WTC11 (cell line): ENCODE measurements around the gene TMEM144. TPM values are rescaled to one million over a fixed set of nuclear protein-coding genes. Genes with fewer than 3 reads are reported as not detected.

Source experiments
- ATAC-seq: fragments of 200-7000 bp; cut with Tn5 transposase; 2 replicates; pipeline ENCODE4 v1.10.0; 2021; ENCODE audit warnings: mild to moderate bottlenecking, moderate library complexity
- CTCF ChIA-PET: fragments of 300-600 bp; sonication (Branson Sonifier 250); formaldehyde crosslinking; loops from one replicate; lab custom pipeline; 2021; ENCODE audit warnings: antibody characterized with exemption; lab: Charles Lee
- POLR2A ChIA-PET: fragments of 350-600 bp; sonication (Branson Sonifier 250); formaldehyde crosslinking; loops from one replicate; lab custom pipeline; 2021; ENCODE audit warnings: antibody characterized with exemption; lab: Charles Lee
- DNase-seq: peaks from one replicate; pipeline ENCODE4 v3.0.0; 2021; ENCODE audit warnings: low spot score
- H3K27ac Mint-ChIP-seq: 2 replicates; pipeline ENCODE4 v1.8.0; 2021; ENCODE audit warnings: mixed read lengths
- H3K27me3 Mint-ChIP-seq: 2 replicates; pipeline ENCODE4 v1.8.0; 2021; ENCODE audit warnings: low read depth, mild to moderate bottlenecking, moderate library complexity, mixed read lengths
- H3K36me3 Mint-ChIP-seq: 2 replicates; pipeline ENCODE4 v1.8.0; 2021; ENCODE audit warnings: mixed read lengths
- H3K4me1 Mint-ChIP-seq: 2 replicates; pipeline ENCODE4 v1.8.0; 2022; ENCODE audit warnings: mixed read lengths
- H3K4me3 Mint-ChIP-seq: 2 replicates; pipeline ENCODE4 v1.8.0; 2021; ENCODE audit warnings: mild to moderate bottlenecking, moderate library complexity, mixed read lengths
- H3K9me3 Mint-ChIP-seq: 2 replicates; pipeline ENCODE4 v1.8.0; 2021; ENCODE audit warnings: mixed read lengths
- ARID4B ChIP-seq: sonication (generic); formaldehyde crosslinking; IDR thresholded peaks from 2 replicates; pipeline ENCODE4 v1.8.0; 2023; ENCODE audit warnings: missing genetic modification reagents, mild to moderate bottlenecking, borderline replicate concordance
- CBFB ChIP-seq: sonication (generic); formaldehyde crosslinking; IDR thresholded peaks from 2 replicates; pipeline ENCODE4 v1.8.1; 2022; ENCODE audit warnings: mild to moderate bottlenecking, low read depth, missing genetic modification reagents
- CDX4 ChIP-seq: fragments of 250-450 bp; sonication (Bioruptor Pico); IDR thresholded peaks from 2 replicates; pipeline ENCODE4 v1.9.0; 2021; ENCODE audit warnings: moderate library complexity, mild to moderate bottlenecking, inconsistent platforms, borderline replicate concordance
- E2F5 ChIP-seq: sonication (generic); formaldehyde crosslinking; IDR thresholded peaks from 2 replicates; pipeline ENCODE4 v1.8.1; 2022; ENCODE audit warnings: mild to moderate bottlenecking, moderate library complexity, missing genetic modification reagents
- GABPB1 ChIP-seq: sonication (generic); formaldehyde crosslinking; IDR thresholded peaks from 2 replicates; pipeline ENCODE4 v1.8.1; 2023; ENCODE audit warnings: mild to moderate bottlenecking, missing genetic modification reagents
- HMGXB4 ChIP-seq: sonication (generic); formaldehyde crosslinking; IDR thresholded peaks from 2 replicates; pipeline ENCODE4 v1.8.1; 2023; ENCODE audit warnings: mild to moderate bottlenecking, moderate library complexity, missing genetic modification reagents
- IRF1 ChIP-seq: sonication (generic); formaldehyde crosslinking; IDR thresholded peaks from 2 replicates; pipeline ENCODE4 v1.8.0; 2023; ENCODE audit warnings: missing genetic modification reagents
- IRF2 ChIP-seq: sonication (generic); formaldehyde crosslinking; IDR thresholded peaks from 2 replicates; pipeline ENCODE4 v1.8.0; 2022; ENCODE audit warnings: low read depth, missing genetic modification reagents, borderline replicate concordance
- JUN ChIP-seq: sonication (generic); formaldehyde crosslinking; IDR thresholded peaks from 2 replicates; pipeline ENCODE4 v1.8.0; 2023; ENCODE audit warnings: mild to moderate bottlenecking, missing genetic modification reagents
- MAX ChIP-seq: sonication (generic); formaldehyde crosslinking; IDR thresholded peaks from 2 replicates; pipeline ENCODE4 v1.8.0; 2022; ENCODE audit warnings: mild to moderate bottlenecking, missing genetic modification reagents
- PRRX2 ChIP-seq: fragments of 250-450 bp; sonication (Bioruptor Pico); IDR thresholded peaks from 2 replicates; pipeline ENCODE4 v1.8.0; 2021; ENCODE audit warnings: mild to moderate bottlenecking
- SMAD3 ChIP-seq: sonication (generic); formaldehyde crosslinking; IDR thresholded peaks from 2 replicates; pipeline ENCODE4 v1.8.0; 2022; ENCODE audit warnings: missing genetic modification reagents, mild to moderate bottlenecking, borderline replicate concordance
- TCF7 ChIP-seq: sonication (generic); formaldehyde crosslinking; IDR thresholded peaks from 2 replicates; pipeline ENCODE4 v1.8.0; 2022; ENCODE audit warnings: mild to moderate bottlenecking, low read depth, missing genetic modification reagents, moderate library complexity
- USF1 ChIP-seq: sonication (generic); formaldehyde crosslinking; IDR thresholded peaks from 2 replicates; pipeline ENCODE4 v1.8.0; 2022; ENCODE audit warnings: mild to moderate bottlenecking, missing genetic modification reagents
- ZNF121 ChIP-seq: sonication (generic); formaldehyde crosslinking; IDR thresholded peaks from 2 replicates; pipeline ENCODE4 v1.8.0; 2023; ENCODE audit warnings: missing genetic modification reagents
- ZNF219 ChIP-seq: sonication (generic); formaldehyde crosslinking; IDR thresholded peaks from 2 replicates; pipeline ENCODE4 v1.8.0; 2023; ENCODE audit warnings: missing genetic modification reagents, mild to moderate bottlenecking, borderline replicate concordance
- ZNF416 ChIP-seq: fragments of 250-450 bp; sonication (Bioruptor Pico); IDR thresholded peaks from 2 replicates; pipeline ENCODE4 v1.9.0; 2021; ENCODE audit warnings: mild to moderate bottlenecking, inconsistent platforms
- ZSCAN18 ChIP-seq: fragments of 250-450 bp; sonication (Bioruptor Pico); IDR thresholded peaks from 2 replicates; pipeline ENCODE4 v2.1.2; 2022; ENCODE audit warnings: mild to moderate bottlenecking, moderate library complexity
- total RNA-seq: library from RNA; stranded (reverse); gene quantifications from 3 replicates; pipeline ENCODE4 v1.2.3, GENCODE V29; 2021

TMEM144 gene
- total RNA-seq, 1 experiment from 2014 or later = 3.8 TPM

- Mint-ChIP-seq H3K27ac (peak overlapping the region; percentile 74), H3K36me3 (no peaks in the 10 kb centered on the region), H3K4me1 (peaks cover 18% of the 10 kb centered on the region), H3K4me3 (no peak overlapping the region), H3K9me3 (no peaks in the 10 kb centered on the region), H3K27me3 (no peaks in the 10 kb centered on the region)
- DNase-seq (no peak), ATAC-seq (peak; percentile 32; the same call in 1 of the 2 replicates)
- TF ChIP-seq TCF7 (CRISPR knock-in tag) (no peak), GABPB1 (CRISPR knock-in tag) (peak; percentile 92), ZNF219 (CRISPR knock-in tag) (no peak)
- ChIA-PET POLR2A (no interaction called here), CTCF (no interaction called here)
Measured at GRCh38 chr4:158282252-158282651, 72.0 kb downstream of the TMEM144 start.

- H3K4me1 Mint-ChIP-seq = peaks cover 20% of the 10 kb centered on the region
- no peak for TF ChIP-seq ZNF416 (CRISPR knock-in tag)
- TF ChIP-seq IRF2 (CRISPR knock-in tag) = no peak
- no peak overlapping the region for H3K4me3 Mint-ChIP-seq
- ChIA-PET CTCF (interaction anchor here (1.5 kb wide), 1 partner anchor 48 kb away, joined by 3 read pairs; no protein-coding TSS in a partner anchor), POLR2A (no interaction called here)
- ATAC-seq (peak; percentile 66), DNase-seq (no peak)
- H3K27ac Mint-ChIP-seq = no peak overlapping the region
- no peaks in the 10 kb centered on the region for H3K36me3 Mint-ChIP-seq
- H3K9me3 Mint-ChIP-seq = no peaks in the 10 kb centered on the region
- H3K27me3 Mint-ChIP-seq = no peaks in the 10 kb centered on the region
Measured at GRCh38 chr4:158285429-158286216, 75.3 kb downstream of the TMEM144 start.

- ChIA-PET CTCF (interaction anchor here (1.4 kb wide), 1 partner anchor 205 kb away, joined by 3 read pairs; no protein-coding TSS in a partner anchor), POLR2A (no interaction called here)
- DNase-seq = no peak
- Mint-ChIP-seq H3K36me3 (peaks cover 36% of the 10 kb centered on the region), H3K9me3 (peaks cover 40% of the 10 kb centered on the region), H3K27me3 (no peaks in the 10 kb centered on the region), H3K27ac (no peak overlapping the region), H3K4me1 (peaks cover 11% of the 10 kb centered on the region), H3K4me3 (no peak overlapping the region)
- ATAC-seq = no peak
- no peak for TF ChIP-seq HMGXB4 (CRISPR knock-in tag)
- no peak for TF ChIP-seq ZNF121 (CRISPR knock-in tag)
- TF ChIP-seq JUN = no peak
- TF ChIP-seq SMAD3 (CRISPR knock-in tag) = no peak
- no peak for TF ChIP-seq PRRX2
- no peak for TF ChIP-seq ARID4B (CRISPR knock-in tag)
- TF ChIP-seq E2F5 (CRISPR knock-in tag) = no peak
- no peak for TF ChIP-seq CDX4 (CRISPR knock-in tag)
- no peak for TF ChIP-seq MAX
- no peak for TF ChIP-seq IRF1 (CRISPR knock-in tag)
- TF ChIP-seq USF1 (CRISPR knock-in tag) = no peak
- TF ChIP-seq CBFB (CRISPR knock-in tag) = no peak
- TF ChIP-seq ZSCAN18 = no peak
Measured at GRCh38 chr4:158290912-158291311, 80.6 kb downstream of the TMEM144 start.
